H1 (cell line): ENCODE results near the gene FNIP2. TPM values are rescaled to one million over a fixed set of nuclear protein-coding genes. Genes with fewer than 3 reads are reported as not detected.

Experiments
- CBX8 ChIP-seq: fragments of 300-800, 300-1000 bp; sonication (generic); IDR thresholded peaks from 2 replicates; pipeline ENCODE4 v1.7.1; 2016; ENCODE audit warnings: low read depth, low read length, borderline replicate concordance
- CHD1 ChIP-seq: IDR thresholded peaks from 2 replicates; pipeline ENCODE4 v1.6.1; 2012; ENCODE audit warnings: low read depth, low read length, improper control_type of control experiment
- polyA plus RNA-seq, 7 experiments: library from polyadenylated mRNA; depleted of rRNA in 3 of 7; stranded (reverse) in 5 of 7; unstranded in 2 of 7; fragments of >200 nt in 5 of 7; fragments of 200-250 nt in 2 of 7; gene quantifications; 1 replicate in 5 of 7; 2 replicates in 1 of 7; 4 replicates in 1 of 7; pipeline versions ENCODE4 v1.2.1 to v1.2.3, GENCODE V29; 2011 to 2013; ENCODE audit warnings: missing spikeins in 2 of 7, mixed read lengths in 2 of 7
- total RNA-seq: library from RNA; stranded (reverse); fragmentation: NEBNext Ultra II Directional; extraction: Animal tissue kit (Norgen Biotek cat#: 25700); gene quantifications from 2 replicates; pipeline ENCODE4 v1.2.1, GENCODE V29; 2021
- TF ChIP-seq, protein P1 (sequence below): IDR thresholded peaks from 2 replicates; pipeline ENCODE4 v1.6.1; 2011; ENCODE audit warnings: low read length, improper control_type of control experiment

FNIP2 gene
- total and polyA plus RNA-seq, 2 of the 8 experiments (the other 6 are each of a cell fraction or from before 2014, with no cell fraction given): 4.0 to 13.0 TPM

DNA sequence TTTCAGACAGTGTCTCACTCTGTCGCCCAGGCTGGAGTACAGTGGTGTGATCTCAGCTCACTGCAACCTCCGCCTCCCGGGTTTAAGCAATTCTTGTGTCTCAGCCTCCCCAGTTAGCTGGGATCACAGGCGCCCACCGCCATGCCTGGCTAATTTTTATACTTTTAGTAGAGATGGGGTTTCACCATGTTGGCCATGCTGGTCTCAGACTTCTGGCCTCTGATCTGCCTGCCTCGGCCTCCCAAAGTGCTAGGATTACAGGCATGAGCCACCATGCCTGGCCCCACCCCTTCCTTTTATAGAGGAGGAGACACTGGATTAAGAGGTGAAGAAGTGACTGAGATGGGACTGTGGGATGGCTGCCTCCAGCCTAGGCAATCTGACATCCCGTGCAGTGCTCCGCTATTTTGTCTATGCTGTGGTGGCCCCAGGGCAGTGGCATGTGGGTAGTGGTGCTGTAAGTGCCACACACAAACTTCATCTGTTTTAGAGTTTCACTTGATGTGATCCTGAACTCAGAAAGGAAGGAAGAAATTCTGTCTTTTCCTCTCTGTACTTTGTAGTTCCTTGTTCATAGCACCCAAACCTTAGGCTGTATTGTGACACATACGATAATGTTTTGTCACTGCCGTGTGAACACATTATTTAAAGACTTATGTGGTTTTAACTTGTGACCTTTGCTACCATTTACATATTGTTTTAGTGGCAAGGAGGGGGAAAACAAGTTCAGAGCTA is 48.9 kb downstream of the FNIP2 start (continued):
- TF ChIP-seq, protein P1, sequence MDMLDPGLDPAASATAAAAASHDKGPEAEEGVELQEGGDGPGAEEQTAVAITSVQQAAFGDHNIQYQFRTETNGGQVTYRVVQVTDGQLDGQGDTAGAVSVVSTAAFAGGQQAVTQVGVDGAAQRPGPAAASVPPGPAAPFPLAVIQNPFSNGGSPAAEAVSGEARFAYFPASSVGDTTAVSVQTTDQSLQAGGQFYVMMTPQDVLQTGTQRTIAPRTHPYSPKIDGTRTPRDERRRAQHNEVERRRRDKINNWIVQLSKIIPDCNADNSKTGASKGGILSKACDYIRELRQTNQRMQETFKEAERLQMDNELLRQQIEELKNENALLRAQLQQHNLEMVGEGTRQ: no peak
- TF ChIP-seq CBX8 (no peak), CHD1 (no peak)
